ENCODE data around the gene RNPEP.

DNA sequence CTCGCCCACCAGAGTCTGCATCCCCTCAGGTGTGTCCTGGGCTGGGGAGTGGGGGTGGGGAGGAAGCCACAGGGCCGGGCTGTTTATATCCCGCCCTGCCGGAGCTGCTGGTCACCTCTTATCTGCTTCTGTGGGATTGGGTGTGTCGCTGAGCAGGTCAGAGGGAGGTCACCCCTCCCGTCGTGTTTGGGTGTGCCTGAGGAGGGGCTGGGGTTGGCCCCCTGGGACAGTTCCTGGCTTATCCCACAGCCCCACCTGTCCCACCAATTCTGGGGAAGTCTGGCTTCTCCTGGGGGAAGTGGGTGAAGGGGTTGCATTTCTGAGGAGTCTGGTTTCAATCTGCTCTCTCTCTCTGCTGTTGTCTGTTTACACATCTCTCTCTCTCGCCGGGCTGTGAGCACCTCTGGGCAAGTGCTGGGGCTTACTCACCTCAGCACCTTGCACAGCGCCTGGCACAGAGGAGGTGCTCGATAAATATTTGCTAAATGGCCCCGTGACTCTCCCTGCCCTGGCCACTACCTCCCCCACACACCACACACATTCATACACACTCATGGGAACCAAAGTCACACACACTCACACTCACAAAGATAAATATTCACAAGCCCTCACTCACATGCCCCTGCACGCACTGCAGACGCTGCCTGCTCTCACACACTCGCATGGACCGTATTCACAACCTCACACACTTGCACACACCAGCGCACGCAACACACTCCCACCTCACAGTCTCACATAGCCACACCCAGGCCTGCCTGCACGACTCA is 36.2 kb downstream of the RNPEP start:
- TF ChIP-seq, protein P1, sequence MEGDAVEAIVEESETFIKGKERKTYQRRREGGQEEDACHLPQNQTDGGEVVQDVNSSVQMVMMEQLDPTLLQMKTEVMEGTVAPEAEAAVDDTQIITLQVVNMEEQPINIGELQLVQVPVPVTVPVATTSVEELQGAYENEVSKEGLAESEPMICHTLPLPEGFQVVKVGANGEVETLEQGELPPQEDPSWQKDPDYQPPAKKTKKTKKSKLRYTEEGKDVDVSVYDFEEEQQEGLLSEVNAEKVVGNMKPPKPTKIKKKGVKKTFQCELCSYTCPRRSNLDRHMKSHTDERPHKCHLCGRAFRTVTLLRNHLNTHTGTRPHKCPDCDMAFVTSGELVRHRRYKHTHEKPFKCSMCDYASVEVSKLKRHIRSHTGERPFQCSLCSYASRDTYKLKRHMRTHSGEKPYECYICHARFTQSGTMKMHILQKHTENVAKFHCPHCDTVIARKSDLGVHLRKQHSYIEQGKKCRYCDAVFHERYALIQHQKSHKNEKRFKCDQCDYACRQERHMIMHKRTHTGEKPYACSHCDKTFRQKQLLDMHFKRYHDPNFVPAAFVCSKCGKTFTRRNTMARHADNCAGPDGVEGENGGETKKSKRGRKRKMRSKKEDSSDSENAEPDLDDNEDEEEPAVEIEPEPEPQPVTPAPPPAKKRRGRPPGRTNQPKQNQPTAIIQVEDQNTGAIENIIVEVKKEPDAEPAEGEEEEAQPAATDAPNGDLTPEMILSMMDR (IDR thresholded peaks at IDR 0.05; ENCODE audit: low read depth, low read length, poor library complexity, severe bottlenecking): no peak
- TF ChIP-seq EZH2phosphoT487 (IDR thresholded peaks at IDR 0.05; ENCODE audit: borderline replicate concordance, low read length): no peak

Measured in DOHH2 (cell line).